Transverse colon (tissue), 3 donors: Measurements from ENCODE around the gene BCOR.

Source experiments
- CTCF ChIP-seq, 5 experiments: fragments of 200-600 bp in 3 of 5; fragments of 450-650 bp in 2 of 5; sonication (generic) in 3 of 5; IDR thresholded peaks; 1 replicate in 2 of 5; 2 replicates in 3 of 5; pipeline ENCODE4 v1.5.1; 2016 to 2017; ENCODE audit warnings: antibody characterized with exemption in 5 of 5, inconsistent platforms in 3 of 5, mild to moderate bottlenecking in 2 of 5, moderate library complexity in 1 of 5
- POLR2A ChIP-seq: fragments of 450-650 bp; IDR thresholded peaks from one replicate; pipeline ENCODE4 v1.6.1; 2016; ENCODE audit warnings: antibody characterized with exemption, mild to moderate bottlenecking, moderate library complexity

- TF ChIP-seq POLR2A: no peak
- no peak for TF ChIP-seq CTCF (IDR thresholded peaks at IDR 0.05)
These were observed 57.9 kb downstream of the BCOR start for GRCh38 chrX:40039887-40040286.
